SU-DHL-6 (cell line): ENCODE measurements around the gene ZKSCAN2.

Source experiments
- H2AFZ ChIP-seq: fragments of 200-600 bp; sonication (generic); 2 replicates; pipeline ENCODE4 v1.6.1; 2014; ENCODE audit warnings: low read depth, mild to moderate bottlenecking, moderate library complexity, mixed read lengths, antibody characterized with exemption, low read length; ENCODE audit not compliant: severe bottlenecking
- H3F3A ChIP-seq: fragments of 200-600 bp; shearing (Covaris generic); 2 replicates; pipeline ENCODE4 v1.6.0; 2016; ENCODE audit warnings: antibody characterized with exemption, mild to moderate bottlenecking; ENCODE audit not compliant: insufficient read depth
- H3K27ac ChIP-seq: fragments of 200-600 bp; sonication (generic); 2 replicates; pipeline ENCODE4 v1.5.1; 2016; ENCODE audit warnings: low read depth, mild to moderate bottlenecking, low read length, moderate library complexity, mixed read lengths
- H3K27me3 ChIP-seq: fragments of 200-600 bp; sonication (generic), shearing (Covaris generic); 2 replicates; pipeline ENCODE4 v1.6.0; 2014; ENCODE audit warnings: mild to moderate bottlenecking, low read length
- H3K36me3 ChIP-seq: fragments of 200-600 bp; sonication (generic); 2 replicates; pipeline ENCODE4 v1.6.1; 2014; ENCODE audit warnings: mild to moderate bottlenecking, low read length, mixed read lengths
- H3K4me2 ChIP-seq: fragments of 300-600, 200-600 bp; shearing (Covaris generic), sonication (generic); 2 replicates; pipeline ENCODE4 v1.6.0; 2014; ENCODE audit warnings: low read length, low read depth, mild to moderate bottlenecking; ENCODE audit not compliant: poor library complexity, severe bottlenecking
- H3K4me3 ChIP-seq: fragments of 200-600 bp; sonication (generic); 2 replicates; pipeline ENCODE4 v1.5.1; 2014; ENCODE audit warnings: antibody characterized with exemption, low read length, mild to moderate bottlenecking, mixed read lengths; ENCODE audit not compliant: insufficient read depth, poor library complexity, severe bottlenecking
- H3K79me2 ChIP-seq: fragments of 200-600 bp; sonication (generic); 2 replicates; pipeline ENCODE4 v1.6.1; 2014; ENCODE audit warnings: mild to moderate bottlenecking, low read length, moderate library complexity; ENCODE audit not compliant: insufficient read depth
- H3K9ac ChIP-seq: fragments of 200-600 bp; sonication (generic); 2 replicates; pipeline ENCODE4 v1.7.0; 2014; ENCODE audit warnings: mild to moderate bottlenecking, low read length
- H3K9me2 ChIP-seq: fragments of 200-600 bp; sonication (generic); replicated peaks from 2 replicates; pipeline ENCODE4 v1.6.1; 2014; ENCODE audit warnings: low read length; ENCODE audit not compliant: insufficient read depth
- H3K9me3 ChIP-seq: fragments of 200-600 bp; sonication (generic); 2 replicates; pipeline ENCODE4 v1.6.1; 2014; ENCODE audit warnings: low read length, mixed read lengths; ENCODE audit not compliant: insufficient read depth
- H4K20me1 ChIP-seq: fragments of 200-600 bp; sonication (generic); 2 replicates; pipeline ENCODE4 v1.6.1; 2014; ENCODE audit warnings: low read depth, mild to moderate bottlenecking, antibody characterized with exemption, low read length, moderate library complexity, mixed read lengths
- CTCF ChIP-seq: fragments of 200-600 bp; sonication (generic); IDR thresholded peaks from one replicate; pipeline ENCODE4 v1.5.1; 2017; ENCODE audit warnings: antibody characterized with exemption, mild to moderate bottlenecking, low read length, moderate library complexity; ENCODE audit not compliant: insufficient read depth, poor library complexity, severe bottlenecking
- EZH2phosphoT487 ChIP-seq: fragments of 200-600 bp; sonication (generic), shearing (Covaris generic); conservative IDR thresholded peaks from 2 replicates; pipeline ENCODE4 v1.6.1; 2018; ENCODE audit warnings: mild to moderate bottlenecking, antibody characterized with exemption, low read length, moderate library complexity, mixed read lengths

The ZKSCAN2 gene

GRCh38 chr16:25219070-25219737 lies 38.4 kb downstream of the ZKSCAN2 start:
- no peak overlapping the region for H3K27ac ChIP-seq
- no peak overlapping the region for H2AFZ ChIP-seq
- H3K79me2 ChIP-seq, result no peaks in the 10 kb centered on the region
- no peak overlapping the region for H3K4me2 ChIP-seq
- H3K9me3 ChIP-seq, result no peaks in the 10 kb centered on the region
- no peak overlapping the region for H3K9ac ChIP-seq
- no peaks in the 10 kb centered on the region for H3K9me2 ChIP-seq
- H3K36me3 ChIP-seq, result no peaks in the 10 kb centered on the region
- H3K27me3 ChIP-seq, result no peaks in the 10 kb centered on the region
- no peaks in the 10 kb centered on the region for H4K20me1 ChIP-seq
- TF ChIP-seq EZH2phosphoT487 (no peak), CTCF (no peak)
- H3K4me3 ChIP-seq, result no peak overlapping the region
- H3F3A ChIP-seq, result no peaks in the 10 kb centered on the region

- Histone ChIP-seq H3K79me2 (no peaks in the 10 kb centered on the region), H3K9me2 (no peaks in the 10 kb centered on the region), H3K36me3 (no peaks in the 10 kb centered on the region), H3K9ac (no peak overlapping the region), H2AFZ (no peak overlapping the region), H3K27me3 (no peaks in the 10 kb centered on the region), H3K9me3 (no peaks in the 10 kb centered on the region), H3K4me3 (no peak overlapping the region), H3F3A (no peaks in the 10 kb centered on the region), H3K27ac (no peak overlapping the region), H3K4me2 (no peak overlapping the region), H4K20me1 (no peaks in the 10 kb centered on the region)
- no peak for TF ChIP-seq EZH2phosphoT487
- no peak for TF ChIP-seq CTCF
Measured at GRCh38 chr16:25217921-25218320, 39.7 kb downstream of the ZKSCAN2 start.

- TF ChIP-seq CTCF, result no peak
- no peak for TF ChIP-seq EZH2phosphoT487
- Histone ChIP-seq H3K4me3 (no peak overlapping the region), H3K27me3 (no peaks in the 10 kb centered on the region), H2AFZ (no peak overlapping the region), H4K20me1 (no peaks in the 10 kb centered on the region), H3K9ac (no peak overlapping the region), H3K36me3 (no peaks in the 10 kb centered on the region), H3K27ac (no peak overlapping the region), H3K79me2 (no peaks in the 10 kb centered on the region), H3K9me3 (no peaks in the 10 kb centered on the region), H3K4me2 (no peak overlapping the region), H3K9me2 (no peaks in the 10 kb centered on the region), H3F3A (no peaks in the 10 kb centered on the region)
Measured at GRCh38 chr16:25217112-25217511, 40.5 kb downstream of the ZKSCAN2 start.
